ENCODE data around the gene HOXA3.

The HOXA3 gene

DNA sequence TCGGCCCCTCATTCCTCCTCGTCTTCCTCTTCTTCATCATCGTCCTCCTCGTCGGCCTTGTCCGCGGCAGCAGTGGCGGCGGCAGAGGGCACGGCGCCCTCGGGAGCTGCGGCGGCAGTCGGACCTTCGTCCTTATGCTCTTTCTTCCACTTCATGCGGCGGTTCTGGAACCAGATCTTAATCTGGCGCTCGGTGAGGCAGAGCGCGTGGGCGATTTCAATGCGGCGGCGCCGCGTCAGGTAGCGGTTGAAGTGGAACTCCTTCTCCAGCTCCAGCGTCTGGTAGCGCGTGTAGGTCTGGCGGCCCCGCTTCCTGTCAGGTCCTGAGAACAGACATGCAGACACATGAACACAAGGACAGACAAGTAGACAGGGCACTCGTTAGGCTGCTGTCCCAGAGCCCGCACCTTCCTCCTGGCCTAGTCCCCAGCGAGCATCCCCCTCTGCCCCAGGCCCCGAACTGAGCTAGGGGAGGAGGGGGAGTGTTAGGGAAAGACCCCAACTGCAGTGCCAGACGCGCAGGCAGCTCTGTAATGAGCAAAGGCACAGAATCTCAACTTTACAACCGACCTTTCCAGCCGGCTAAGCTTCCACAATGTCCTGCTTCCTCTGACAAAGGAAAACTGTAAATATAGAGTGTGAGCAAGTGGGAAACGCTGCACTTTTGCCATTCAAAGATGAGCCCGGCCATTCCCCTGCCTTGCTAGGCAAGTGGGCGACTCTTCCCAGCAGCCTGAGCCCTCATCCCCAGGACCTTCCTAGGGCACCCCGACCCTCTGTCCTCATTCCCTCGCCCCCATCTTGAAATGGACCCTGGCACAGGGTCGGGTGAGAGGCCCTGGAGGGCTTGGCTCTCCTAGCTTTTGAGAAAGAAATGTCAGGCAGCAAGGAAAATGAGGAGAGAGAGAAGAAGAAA lies 2.8 kb upstream of the HOXA3 start:
- no peak for DNase-seq (ENCODE audit: low read depth)

DNA sequence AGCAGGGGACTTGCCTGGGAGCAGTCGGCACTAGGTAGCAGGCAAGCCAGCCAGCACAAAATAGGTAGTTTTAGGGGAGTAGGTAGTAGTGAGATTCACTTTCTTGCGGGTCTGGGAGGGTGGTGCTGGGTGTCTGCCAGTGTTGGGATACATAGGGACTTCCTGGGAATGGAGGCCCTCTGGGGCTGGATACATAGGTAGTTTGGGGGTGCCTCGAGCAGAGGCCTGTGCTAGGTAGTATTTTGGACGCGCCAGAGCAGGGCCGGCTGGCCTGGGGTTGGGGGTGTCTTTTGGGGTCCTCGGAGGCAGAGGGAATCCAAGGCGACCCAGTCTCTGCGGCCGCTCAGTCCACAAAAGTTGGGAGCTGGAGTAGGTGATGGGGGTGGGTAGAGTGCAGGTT lies 2.0 kb upstream of the HOXA3 start:
- no peak for DNase-seq (ENCODE audit: low read depth)

DNA sequence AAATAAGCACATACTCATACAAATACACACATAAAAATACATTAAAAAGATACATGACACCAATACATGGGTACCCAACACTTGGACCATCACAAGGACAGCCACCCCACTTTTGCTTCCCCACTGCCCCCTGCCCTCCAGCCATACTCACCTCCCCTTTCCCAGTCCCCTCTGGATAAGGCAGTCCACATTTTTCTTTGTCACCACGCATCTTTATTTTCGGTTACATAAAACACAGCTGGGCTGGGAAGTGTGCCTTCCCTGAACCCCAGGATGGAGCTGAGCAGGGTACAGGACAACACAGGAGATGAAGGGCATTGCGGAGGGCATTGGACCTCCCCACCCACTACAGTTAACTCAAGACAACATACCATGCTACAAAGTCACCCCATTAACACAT lies 1.1 kb upstream of the HOXA3 start:
- DNase-seq (ENCODE audit: low read depth): no peak

DNA sequence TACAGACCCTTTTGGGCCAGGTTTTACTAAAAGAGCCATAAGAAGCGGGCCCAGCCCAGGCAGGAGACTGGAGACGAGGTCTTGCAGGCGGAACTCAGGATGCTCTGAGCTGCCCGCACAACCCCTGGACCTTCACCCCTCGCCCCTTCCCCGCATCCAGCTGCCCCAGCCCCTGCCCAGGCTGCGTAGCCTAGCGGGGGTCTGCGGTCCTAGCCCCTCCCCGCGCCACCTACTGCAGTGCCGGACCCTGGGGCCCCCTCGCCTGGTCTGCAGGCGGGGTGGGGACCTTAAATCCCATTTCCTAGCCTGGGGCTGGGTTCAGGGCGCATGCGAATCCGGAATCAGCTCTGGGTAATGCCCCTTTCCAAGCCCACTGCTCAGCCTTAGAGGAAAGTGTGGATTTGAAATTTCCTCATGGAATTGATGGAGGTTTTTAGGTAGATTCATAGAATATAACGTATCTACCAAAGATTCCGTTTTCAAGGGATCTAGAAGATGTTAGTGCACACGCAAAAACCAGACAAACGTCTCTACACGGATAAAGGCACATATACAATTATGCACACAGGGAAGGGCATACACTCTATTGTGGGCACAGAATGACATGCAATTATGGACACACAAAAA lies 546 bp upstream of the HOXA3 start:
- no peak for DNase-seq (ENCODE audit: low read depth)

DNA sequence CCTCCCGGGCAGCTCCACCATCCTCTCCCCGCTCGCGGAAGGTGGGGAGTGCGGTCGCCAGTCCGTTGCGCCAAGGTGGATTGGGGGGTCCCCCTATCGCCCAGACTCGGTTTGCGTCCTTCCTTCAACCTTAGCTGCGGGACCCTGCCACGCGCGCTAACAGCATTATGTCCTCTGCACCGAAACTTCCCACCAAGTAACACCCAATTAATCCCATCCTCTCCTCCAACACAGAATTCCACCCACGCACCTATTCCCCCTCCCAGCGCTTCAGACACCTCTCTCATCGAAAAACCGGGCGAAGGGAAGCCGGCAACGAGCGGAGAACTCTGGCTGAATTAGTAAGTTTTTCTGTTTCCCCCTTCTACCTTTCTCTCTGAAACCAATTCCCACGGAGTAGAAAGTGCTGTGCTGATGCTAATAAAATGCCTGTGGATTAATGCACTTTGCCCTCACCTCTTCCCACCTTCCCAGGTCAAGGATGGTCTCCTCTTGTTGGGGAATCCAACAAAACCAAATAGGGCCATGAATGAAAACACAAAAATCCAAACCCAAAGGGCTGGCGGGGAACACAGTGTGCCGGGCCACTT lies 947 bp downstream of the HOXA3 start:
- DNase-seq (ENCODE audit: low read depth): no peak

DNA sequence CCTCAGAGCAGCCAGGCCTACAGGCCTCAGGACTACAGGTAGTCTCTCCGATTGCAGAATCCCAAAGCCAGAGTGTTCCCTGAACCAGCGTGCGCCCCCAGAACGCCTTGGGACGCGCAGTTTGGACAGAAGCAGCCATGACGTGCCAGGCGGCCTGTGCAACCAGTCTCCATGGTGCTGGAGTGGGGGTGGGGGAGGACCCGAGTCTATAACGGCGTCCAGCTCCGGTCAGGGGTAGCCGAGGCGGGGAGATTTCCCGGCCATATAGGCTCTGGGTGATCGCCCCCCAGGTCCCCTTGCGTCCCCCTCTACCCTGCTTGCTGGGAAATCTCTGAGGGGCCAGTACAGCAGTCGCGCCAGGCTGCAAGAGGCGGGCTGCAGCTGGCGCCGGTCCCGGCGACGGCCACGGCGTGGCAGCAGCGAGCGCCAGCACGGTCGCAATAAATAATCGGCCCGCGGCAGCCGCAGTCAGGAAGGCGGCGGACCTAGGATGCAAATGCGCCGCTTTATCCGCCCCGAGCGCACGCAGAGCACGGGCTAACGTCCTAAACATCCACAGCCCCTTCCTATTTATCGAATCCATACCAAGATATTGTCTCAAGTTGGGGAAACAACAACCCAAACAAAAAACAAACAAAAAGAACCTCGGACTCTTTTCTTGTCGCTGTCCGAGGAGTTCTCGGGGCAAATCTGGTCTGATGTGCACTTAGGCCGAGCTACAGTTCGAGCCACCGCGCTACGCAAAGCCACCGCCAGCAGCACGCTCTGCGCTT lies 1.6 kb downstream of the HOXA3 start:
- peak; percentile 29 for DNase-seq (ENCODE audit: low read depth)

DNA sequence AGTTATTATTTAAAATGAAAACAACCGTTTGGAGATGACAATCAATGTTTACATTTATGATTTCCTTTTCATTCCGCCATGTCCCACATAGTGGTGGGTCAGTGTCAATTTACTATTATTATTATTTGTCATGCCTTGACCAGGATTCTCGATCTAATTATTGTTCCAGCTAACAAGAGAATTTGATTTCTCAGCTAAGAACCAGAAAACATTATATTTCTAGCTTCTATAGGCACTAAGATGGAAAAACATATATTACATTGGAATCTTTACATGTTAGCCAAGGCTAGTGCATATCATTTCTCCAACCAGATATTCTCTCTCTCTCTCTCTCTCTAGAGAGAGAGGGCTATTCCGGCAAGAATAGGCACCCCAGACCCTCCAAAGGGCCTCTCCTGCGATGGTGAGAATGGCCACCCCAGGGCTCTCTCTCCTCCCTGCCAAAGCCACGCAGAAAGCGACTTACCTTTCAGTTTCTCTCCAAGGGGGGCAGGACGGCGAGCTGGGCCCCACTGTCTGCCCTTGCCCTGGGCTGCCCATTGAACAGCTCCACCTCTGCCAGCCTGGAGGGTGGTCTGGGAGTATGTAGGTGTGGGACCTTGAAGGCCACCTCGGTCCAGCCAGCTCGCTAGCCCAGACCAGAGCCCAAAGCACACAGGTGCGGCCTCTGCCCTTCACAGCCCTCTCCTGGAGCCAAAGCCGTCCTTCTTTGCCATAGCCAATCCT lies 2.4 kb downstream of the HOXA3 start:
- no peak for DNase-seq (ENCODE audit: low read depth)

DNA sequence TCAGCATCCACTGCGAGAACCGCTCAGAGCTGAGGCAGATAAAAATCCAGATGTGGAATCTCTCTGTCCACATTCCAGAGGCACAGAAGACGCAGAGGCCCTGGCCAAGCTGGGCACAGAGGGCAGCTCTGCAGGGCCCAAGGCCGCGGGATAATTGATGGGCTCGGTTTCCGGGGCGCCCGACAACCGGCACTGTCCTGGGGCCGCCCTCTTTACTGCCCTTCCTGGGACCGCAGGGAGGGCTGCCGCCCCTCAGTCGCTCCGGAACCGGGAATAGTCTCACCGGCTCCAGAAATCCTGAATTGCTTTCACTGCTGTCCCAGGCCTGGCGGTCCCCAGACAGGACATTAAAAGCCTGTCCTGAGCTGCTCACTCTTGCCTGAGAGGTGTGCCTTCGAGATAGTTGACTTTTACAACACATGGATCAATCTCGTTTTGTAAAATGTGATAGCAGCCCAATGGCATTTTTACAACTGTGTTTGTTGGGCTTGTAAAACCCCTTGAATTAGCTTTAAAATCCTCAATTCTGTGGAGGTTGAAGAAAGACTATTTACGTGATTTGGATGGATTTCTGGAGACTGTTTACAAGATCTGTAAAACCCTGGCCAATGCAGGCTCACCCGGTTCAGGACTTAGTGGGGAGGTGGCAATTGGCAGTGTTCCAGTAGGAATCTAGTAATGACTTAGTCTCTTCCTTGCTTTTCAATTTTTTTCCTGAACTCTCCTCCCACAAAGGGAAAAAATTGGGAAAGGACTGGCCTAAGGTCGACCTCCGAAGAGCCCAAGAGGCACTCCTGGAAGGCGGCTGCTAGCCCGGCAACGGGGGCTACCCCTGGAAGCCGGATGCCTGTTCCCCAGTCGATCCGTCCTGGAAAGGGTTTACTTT lies 3.4 kb downstream of the HOXA3 start:
- DNase-seq (ENCODE audit: low read depth): no peak

DNA sequence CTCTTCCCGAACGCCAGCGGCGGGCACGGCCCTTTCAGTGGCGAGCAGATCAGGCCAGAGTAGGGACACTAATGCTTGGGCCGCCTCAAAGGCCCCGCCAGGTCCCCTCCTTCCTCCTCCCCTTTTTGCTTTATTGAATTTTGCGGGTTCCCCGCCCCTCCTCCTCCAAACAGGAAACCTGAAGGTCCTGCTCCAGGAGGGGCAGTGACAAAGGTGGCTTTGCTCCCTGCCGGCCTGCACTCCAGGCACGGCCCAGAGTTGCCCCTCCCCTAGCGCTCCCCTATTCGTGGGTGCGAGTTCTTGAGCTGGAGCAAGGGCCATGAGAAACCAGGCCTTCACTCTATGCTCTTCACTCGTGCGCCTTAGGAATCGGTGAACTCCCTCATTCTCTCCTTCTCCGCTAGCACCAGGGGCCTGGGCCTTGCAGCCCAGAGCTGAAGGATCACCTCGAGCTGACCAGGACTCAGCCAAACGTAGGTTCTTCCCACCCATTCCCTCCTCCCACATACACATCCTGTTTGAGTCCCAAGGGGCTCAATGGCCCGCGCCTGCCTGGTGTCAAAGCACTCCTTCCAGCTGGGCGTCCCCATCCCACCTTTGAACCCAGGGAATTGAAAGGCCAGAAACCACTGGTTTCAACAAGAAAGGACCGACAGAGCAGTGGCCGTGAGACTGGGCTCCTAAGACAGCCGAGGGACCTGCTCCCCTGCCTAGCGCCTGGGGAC lies 4.2 kb downstream of the HOXA3 start:
- DNase-seq (ENCODE audit: low read depth): no peak

DNA sequence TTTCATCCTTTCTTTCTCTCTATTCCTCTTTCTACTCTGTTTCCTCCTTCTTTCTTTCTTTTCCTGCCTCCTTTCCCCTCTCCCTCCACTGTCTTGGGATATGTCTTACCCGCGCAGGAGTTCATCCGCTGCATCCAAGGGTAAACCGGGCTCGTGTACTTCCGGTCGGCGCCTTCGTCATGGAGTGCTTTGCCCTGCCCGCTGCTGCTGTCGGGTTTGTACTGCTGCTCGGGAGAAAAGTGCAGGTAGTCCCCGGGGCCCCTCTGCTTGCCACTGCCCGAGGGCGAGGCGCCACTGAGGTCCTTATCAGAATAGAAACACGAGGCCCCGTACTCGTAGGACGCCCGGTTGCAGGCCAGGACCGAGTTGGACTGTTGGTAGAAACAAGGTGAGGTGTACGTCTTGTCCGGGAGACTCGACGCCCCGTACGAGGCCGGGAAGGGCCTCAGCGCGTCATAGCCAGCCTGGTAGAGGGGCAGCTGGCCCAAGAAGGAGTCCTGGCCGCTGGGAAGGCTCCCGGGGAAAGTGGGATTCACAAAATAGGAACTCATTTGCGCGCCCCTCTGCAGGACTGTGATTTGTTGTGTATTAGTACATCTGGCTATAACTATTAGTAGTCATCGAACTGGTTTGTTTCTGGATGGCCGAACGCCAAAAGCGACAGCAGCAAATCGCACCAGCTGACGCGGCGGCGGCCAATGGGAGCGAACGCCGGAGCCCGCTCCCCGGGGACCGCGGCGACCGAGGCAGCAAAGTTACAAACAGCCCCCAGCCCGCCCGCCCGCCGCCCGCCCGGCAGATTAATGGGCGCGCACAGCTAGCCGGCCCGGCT lies 5.0 kb downstream of the HOXA3 start, which contains the start of gene HOXA6:
Gene HOXA6 (minus strand): TSS at position 576 of the 832 bp plus-strand sequence. CDS start 25 bp downstream, at position 551.
- no peak for DNase-seq (ENCODE audit: low read depth)

DNA sequence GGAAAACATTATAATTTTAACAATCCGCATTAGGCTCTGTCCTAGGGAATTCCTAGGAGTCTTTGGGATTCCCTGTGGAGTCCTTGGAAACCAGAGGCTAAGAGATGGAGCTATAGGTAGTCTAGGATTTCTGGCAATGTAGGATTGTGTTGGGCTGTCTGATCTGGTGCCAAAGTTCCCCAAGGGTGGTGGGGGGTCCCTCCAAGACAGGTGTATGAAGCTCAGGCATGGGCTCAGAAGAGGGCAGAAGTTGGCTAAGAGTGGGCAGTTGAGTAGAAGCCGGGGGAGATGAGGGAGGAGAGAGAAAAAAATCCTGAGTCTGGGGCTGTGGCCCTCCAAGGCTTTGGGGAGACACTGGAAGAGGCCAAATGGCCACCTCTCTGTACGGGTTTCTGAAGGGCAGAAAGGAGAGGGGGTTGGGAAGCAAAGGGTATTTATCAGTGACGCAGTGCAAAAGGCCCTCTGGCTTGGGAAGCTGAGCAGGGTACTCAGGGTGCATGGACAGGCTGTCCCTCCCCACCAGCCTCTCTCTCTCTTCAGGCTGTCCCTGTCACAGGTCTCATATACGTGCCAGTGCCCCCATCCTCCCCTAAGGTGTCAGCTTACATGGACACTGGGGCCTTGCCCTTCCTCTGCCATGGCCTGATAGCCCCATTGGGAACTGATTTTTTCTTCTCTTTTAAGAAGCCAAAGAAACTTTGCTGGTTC lies 5.7 kb downstream of the HOXA3 start:
- DNase-seq (ENCODE audit: low read depth): no peak

DNA sequence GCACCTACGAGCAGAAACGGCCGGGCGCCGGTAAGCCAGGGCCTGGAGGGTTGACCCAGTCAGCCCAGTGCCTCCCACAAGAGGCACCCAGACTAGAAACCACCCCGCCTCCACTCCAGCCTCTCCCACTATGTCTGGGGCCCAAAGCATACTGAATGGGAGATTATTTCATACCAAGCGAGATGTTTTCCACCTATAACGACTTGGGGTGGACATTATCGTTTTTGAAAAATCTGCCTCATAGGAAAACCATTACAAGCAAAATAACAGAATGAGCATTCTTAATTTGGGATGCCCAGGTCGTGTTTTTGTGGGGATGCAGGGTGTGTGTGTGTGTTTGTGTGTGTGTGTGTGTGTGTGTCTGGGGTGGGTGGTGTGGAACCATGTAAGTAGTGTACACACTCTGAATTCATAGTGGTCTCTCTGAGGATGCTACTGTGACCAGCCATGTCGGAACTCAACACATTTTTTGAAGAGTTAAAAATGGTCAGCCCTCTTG lies 6.4 kb downstream of the HOXA3 start:
- DNase-seq (ENCODE audit: low read depth): no peak

DNA sequence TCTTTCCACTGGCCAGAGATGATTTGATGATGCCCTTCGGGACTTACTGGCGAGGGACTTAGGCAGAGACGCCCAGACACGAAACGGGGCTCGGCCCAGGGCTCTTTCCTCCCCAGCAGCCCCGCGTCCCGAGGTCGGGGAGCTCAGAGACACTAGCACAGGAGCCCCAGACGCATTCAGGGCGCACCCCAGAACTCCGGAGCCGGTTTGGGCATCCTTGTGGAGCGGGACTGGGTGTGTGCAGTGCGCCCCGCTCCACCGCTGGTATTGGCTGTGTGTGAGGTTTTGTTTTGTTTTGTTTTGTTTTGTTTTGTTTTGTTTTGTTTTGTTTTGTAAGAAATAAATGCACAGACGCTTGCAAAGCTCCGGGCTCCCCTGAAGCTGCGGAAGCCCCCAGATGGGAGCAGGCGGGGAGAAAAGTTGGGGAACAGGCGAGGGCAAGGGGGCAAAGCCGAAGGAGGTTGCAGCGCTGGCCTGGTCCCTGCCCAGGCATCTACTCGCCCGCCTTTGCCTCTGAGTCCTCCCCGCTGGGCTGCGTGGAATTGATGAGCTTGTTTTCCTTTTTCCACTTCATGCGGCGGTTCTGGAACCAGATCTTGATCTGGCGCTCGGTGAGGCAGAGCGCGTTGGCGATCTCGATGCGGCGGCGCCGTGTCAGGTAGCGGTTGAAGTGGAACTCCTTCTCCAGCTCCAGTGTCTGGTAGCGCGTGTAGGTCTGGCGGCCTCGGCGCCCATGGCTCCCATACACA lies 7.0 kb downstream of the HOXA3 start:
- DNase-seq (ENCODE audit: low read depth): no peak

DNA sequence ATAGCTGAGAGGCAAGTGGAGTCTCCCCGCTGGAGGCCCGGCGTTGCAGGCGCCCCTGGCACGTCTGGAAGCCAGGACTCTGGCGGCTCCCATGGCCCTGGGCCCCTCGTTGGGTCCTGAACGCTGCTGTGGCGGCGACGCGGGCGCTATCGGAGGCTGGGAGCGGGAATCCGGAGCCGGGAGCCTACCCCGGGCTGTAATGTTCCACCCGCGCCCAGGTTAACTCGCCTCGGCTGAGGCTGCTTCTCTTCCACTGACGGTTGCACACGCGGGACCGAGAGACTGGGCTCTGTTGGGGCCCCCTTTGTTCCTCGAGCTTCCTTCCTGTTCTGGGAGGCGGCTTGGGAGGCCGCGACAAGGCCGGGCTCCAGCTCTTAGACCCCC lies 7.6 kb downstream of the HOXA3 start:
- no peak for DNase-seq (ENCODE audit: low read depth)

DNA sequence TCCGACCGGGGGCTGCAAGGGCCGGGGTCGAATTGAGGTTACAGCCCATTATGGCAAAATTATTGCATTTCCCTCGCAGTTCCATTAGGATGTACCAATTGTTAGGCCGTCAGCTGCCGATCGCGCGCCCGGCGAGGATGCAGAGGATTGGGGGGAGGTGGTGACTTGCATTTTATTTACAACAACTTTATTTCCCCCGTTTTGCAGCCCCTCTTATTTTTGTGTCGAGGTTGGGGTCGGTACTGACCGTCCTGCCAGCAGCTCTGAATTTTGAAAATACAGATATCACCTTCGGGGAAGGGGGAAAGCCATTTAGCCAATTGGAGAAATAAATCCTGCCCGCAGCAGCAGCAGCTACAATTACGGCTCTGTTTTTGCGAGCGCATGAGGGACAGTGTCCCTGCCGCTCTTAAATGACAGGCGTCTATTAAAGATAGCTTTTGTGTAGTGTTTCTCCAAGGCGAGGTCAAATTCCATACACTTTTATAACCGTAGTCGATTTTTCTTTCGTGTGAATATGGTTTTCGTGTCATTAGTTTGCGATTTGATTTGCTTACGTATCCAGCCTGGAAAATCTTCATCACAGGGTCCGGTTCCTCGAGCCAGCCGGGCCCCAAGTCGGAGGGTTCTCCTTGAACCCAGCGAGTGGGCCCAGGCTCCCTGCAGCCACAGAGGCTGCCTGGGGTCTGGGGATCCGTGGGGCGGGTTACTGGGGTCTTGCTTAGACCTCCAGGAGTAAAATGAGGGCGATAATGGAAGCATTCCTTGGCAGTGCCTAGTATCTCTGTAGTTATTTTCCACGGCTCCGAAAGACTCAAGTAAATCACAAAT lies 8.2 kb downstream of the HOXA3 start:
- DNase-seq (ENCODE audit: low read depth): no peak

Measured in T-helper 22 cell (primary cell).